ENCODE results near the gene ARID5B.

GRCh38 chr10:62049624-62050345, 148.3 kb downstream of the ARID5B start:
- TF ChIP-seq POLR2AphosphoS5 (IDR thresholded peaks at IDR 0.05; ENCODE audit: low read depth, low read length) (no peak), SIN3A (IDR thresholded peaks at IDR 0.05; ENCODE audit: borderline replicate concordance, insufficient read depth, low read length) (no peak), REST (IDR thresholded peaks at IDR 0.05; ENCODE audit: insufficient read depth in 1 of 2, low read depth in 2 of 2, low read length in 2 of 2) (no peak)

All from PFSK-1 (cell line).